Posterior cingulate gyrus (tissue), 11 donors: ENCODE measurements around the gene SGF29.
"Not testable (repeated sequence)": the region's sequence is repeated elsewhere in the genome, so short reads cannot be mapped to it uniquely, and the experiment has no call there.

ENCODE experiments used
- DNase-seq, 10 donors: peaks; one replicate each; pipeline versions ENCODE4 v3.0.0 to v3.0.0-alpha.2; 2020 to 2021; ENCODE audit warnings: mixed read lengths in 3 of 10
- intact Hi-C: fragments of 100-400 bp; cut with DNase I; formaldehyde crosslinking; loops from one replicate; pipeline ENCODE4 v1.15.1; 2023

The SGF29 gene

GRCh38 chr16:28532940-28533647 lies 20.6 kb upstream of the SGF29 start:
- intact Hi-C loops = no loop called here
- no peak for DNase-seq

- DNase-seq = peak in 2 of 10 donors; percentile 16 to 26
- intact Hi-C loops = no loop called here
Observed at GRCh38 chr16:28534542-28535373, 19.0 kb upstream of the SGF29 start.

GRCh38 chr16:28537076-28537475 lies 16.6 kb upstream of the SGF29 start:
- no peak for DNase-seq
- intact Hi-C loops = no loop called here

GRCh38 chr16:28537964-28538732 lies 15.6 kb upstream of the SGF29 start:
- intact Hi-C loops = no loop called here
- DNase-seq = no peak

GRCh38 chr16:28538733-28539596 lies 14.8 kb upstream of the SGF29 start, which contains the start of gene NUPR1:
Gene NUPR1, minus strand, starts transcription at chr16:28538974. Its CDS starts 67 bp downstream, at chr16:28538907.
- intact Hi-C loops = no loop called here
- peak; percentile 15 to 87 (median 53) for DNase-seq

- DNase-seq = no peak
- intact Hi-C loops = no loop called here
Observed at GRCh38 chr16:28540346-28540745, 13.4 kb upstream of the SGF29 start.

- intact Hi-C loops = no loop called here
- peak in 1 of 10 donors; percentile 14 for DNase-seq
Observed at GRCh38 chr16:28542646-28543045, 11.1 kb upstream of the SGF29 start.

GRCh38 chr16:28543072-28543471 lies 10.6 kb upstream of the SGF29 start:
- DNase-seq = peak in 3 of 10 donors; percentile 10 to 41 (median 21)
- intact Hi-C loops = no loop called here

GRCh38 chr16:28544998-28545397 lies 8.7 kb upstream of the SGF29 start:
- intact Hi-C loops = no loop called here
- peak in 2 of 10 donors; percentile 3 to 25 for DNase-seq

- DNase-seq, intact Hi-C loops: not testable (repeated sequence)
Observed at GRCh38 chr16:28545964-28546363, 7.8 kb upstream of the SGF29 start.

GRCh38 chr16:28546626-28547025 lies 7.1 kb upstream of the SGF29 start:
- intact Hi-C loops = no loop called here
- peak in 2 of 10 donors; percentile 27 to 62 for DNase-seq

GRCh38 chr16:28548306-28548802 lies 5.4 kb upstream of the SGF29 start:
- intact Hi-C loops = no loop called here
- peak in 2 of 10 donors; percentile 32 to 64 for DNase-seq

GRCh38 chr16:28549301-28549899 lies 4.3 kb upstream of the SGF29 start:
- intact Hi-C loops = no loop called here
- DNase-seq = peak in 2 of 10 donors; percentile 14 to 24

- intact Hi-C loops = loop anchor here (5.0 to 10.0 kb wide), 2 partner anchors 60 to 397 kb away; partner anchors contain the start of genes APOBR, CLN3 and NFATC2IP
Observed at GRCh38 chr16:28554634-28555423, 1.1 kb downstream of the SGF29 start.

GRCh38 chr16:28555561-28555960 lies 1.8 kb downstream of the SGF29 start:
- no peak for DNase-seq
- intact Hi-C loops = loop anchor here (10.0 kb wide), 1 partner anchor 61 kb away; the partner anchor contains the start of genes APOBR and CLN3

More at GRCh38 chr16:28554634-28555423, 1.1 kb downstream of the SGF29 start:
- peak in 1 of 10 donors; percentile 67 for DNase-seq

GRCh38 chr16:28556914-28557320 lies 3.2 kb downstream of the SGF29 start:
- intact Hi-C loops = loop anchor here (10.0 kb wide), 1 partner anchor 62 kb away; the partner anchor contains the start of genes APOBR and CLN3
- no peak for DNase-seq

- intact Hi-C loops = loop anchor here (10.0 kb wide), 1 partner anchor 64 kb away; the partner anchor contains the start of genes APOBR and CLN3
- DNase-seq = peak in 1 of 10 donors; percentile 12
Observed at GRCh38 chr16:28558456-28558855, 4.7 kb downstream of the SGF29 start.
